HG03565 (cell line): Measurements from ENCODE around the gene GGT6.

Experiments
- ATAC-seq: cut with Tn5 transposase; IDR thresholded peaks from one replicate; pipeline ENCODE4 v1.9.1; 2021; ENCODE audit warnings: mild to moderate bottlenecking, moderate library complexity; ENCODE audit not compliant: unreplicated experiment

The GGT6 gene

DNA sequence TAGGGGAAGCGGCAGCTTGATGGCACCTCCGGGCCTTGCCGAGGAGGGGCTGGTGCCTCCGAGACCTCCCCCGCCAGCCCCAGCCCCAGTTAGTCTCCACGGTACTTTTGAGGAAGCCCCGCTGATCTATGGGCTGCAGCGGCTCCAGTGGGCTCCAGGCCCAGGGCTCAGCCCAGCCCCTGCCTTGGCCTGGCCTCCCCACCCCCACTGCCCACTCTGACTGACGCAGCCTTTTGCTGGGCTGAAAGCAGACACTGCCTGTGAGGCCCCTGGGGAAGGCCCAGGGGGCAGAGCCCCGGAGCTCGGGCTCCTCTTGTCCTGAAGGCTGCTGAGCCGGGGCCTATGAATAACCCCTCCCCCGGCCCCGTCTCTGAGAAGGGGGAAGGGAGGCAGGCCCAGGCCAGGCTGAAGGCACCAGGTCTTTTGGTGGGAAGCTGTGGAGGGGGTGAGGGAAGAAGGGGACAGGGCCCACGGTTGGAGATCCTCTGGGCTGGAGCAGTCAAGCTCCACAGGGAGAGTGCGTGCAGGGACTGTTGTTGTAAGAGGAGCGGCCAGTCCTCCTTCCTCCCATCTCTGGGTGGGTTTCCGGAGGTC is 16.4 kb upstream of the GGT6 start:
- ATAC-seq, result no peak

DNA sequence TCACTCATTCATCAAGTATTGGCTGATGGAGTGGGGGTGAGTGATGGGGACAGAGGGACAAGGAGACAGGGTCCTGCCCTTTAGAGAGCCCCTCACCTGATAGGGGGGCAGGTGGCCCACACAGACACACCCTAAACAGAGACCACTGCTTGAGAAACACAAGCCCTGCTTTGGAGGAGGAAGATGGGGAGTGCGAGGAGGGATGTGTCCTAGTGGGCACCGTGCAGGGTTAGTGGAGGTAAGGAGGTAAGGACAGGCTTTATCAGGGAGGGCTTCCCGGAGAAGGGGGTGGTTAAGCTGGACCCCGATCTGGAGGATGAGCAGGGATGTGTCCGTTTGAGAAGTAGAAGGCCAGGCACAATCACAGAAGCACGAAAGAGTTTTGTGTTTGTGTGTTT is 15.8 kb upstream of the GGT6 start:
- no peak for ATAC-seq

DNA sequence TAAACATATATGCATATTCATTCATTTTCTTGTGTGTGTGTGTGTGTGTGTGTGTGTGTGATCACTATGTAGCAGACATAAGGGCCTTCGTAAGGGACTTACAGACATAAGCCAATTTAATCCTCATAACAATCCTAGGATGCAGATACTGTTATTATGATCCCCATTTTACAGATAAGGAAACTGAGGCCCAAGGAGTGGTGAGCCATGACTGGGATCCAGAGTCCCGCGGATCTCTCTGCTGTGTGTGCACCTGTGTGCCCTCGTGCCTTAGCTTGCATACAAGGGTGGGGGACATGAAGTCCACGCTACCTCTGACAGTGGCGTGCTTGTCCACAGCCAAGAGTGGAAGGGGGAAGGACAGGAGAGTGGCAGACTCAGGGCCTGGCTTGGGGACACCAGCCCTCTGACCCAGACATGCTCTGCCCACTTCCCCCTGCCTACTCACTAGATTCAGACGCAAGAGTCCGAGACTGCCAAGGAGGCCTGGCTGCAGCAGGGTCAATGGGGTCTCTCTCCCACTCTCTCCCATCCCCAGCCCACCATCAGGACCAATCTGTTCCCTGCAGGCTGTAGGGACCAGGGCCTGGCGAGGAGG is 14.2 kb upstream of the GGT6 start:
- no peak for ATAC-seq

DNA sequence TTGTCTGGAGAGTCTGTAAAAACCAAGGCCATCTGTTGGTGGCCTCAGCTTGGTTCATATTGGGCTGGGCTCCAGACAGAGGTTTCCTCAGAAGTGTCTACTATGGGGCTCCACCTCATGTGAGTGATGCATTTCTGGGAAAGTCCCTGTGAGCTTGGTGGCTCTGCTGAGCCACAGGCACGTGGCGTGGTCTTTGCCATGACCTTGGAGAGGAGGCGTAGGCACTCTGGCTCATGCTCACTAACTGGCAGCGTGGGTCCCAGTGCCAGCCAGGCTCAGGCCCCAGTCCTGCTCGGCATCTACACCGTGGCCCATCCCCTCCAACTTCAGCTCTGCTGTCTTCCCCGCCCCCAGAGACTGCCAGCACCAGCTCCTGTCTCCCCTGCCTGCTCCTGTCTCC is 13.3 kb upstream of the GGT6 start:
- ATAC-seq, result peak; percentile 41

DNA sequence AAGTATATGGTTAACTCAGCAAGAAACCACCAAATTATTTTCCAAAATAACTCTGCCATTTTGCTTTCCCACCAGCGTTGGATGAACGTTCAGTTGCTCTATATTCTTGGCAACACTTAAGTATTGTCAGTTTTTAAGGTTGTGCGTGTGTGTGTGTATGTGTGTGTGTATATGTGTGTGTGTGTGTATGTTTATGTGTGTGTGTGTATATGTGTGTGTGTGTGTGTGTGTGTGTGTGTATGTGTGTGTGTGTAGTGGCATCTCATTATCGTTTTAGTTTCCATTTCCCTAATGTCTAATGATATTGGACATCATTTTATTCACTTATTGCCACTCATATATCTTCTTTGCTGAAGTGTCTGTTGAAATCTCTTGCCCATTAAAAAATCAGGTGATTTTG is 12.7 kb upstream of the GGT6 start:
- ATAC-seq, result no peak

DNA sequence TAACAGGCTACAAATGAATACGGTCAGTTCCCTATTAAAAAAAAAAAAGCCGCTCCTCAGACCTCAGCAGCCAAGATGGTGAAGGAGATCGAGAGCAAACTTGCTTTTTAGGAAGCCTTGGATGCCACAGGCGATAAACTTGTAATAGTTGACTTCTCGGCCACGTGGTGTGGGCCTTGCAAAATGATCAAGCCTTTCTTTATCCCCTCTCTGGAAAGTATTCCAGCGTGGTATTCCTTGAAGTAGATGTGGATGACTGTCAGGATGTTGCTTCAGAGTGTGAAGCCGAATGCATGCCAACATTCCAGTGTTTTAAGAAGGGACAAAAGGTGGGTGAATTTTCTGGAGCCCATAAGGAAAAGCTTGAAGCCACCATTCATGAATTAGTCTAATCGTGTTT is 11.8 kb upstream of the GGT6 start:
- no peak for ATAC-seq

DNA sequence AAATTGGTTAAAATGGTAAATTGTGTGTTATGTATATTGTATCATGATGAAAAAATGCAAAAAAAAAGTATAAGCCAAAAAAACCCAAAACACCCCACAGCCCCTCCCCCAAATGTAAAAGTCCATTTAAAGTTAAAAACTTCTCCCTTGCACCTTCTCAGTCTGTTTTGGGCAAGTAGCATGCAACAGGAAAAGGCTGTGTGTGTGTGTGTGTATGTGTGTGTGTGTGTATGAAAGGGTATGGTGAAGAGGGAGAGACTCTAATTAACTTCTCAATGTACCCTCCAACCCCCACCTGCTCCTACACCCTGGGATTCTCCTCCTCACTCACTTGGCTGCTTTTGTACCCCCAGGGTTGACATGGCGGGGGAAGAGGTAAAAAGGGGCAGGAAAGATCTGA is 9.2 kb upstream of the GGT6 start:
- ATAC-seq, result no peak

DNA sequence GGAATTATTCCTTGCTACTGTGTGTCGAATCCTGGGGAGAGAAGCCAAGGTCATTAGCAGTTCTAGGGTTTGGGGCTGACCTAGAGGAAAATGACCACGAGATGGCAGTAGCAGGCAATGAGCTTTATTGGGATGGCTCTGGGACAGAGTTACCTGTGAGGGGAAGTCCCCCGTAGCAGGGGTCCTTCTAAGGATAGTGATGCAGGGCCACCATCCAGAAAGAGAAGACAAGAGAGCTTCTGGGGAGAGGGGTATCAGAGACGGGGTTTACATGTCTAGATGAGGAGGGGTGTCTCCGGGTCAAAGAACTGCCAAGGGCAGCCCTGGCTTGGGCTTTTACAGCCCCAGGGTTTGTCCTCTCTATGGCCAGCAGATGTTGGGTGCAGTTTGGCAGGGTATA is 6.4 kb upstream of the GGT6 start:
- ATAC-seq, result no peak

DNA sequence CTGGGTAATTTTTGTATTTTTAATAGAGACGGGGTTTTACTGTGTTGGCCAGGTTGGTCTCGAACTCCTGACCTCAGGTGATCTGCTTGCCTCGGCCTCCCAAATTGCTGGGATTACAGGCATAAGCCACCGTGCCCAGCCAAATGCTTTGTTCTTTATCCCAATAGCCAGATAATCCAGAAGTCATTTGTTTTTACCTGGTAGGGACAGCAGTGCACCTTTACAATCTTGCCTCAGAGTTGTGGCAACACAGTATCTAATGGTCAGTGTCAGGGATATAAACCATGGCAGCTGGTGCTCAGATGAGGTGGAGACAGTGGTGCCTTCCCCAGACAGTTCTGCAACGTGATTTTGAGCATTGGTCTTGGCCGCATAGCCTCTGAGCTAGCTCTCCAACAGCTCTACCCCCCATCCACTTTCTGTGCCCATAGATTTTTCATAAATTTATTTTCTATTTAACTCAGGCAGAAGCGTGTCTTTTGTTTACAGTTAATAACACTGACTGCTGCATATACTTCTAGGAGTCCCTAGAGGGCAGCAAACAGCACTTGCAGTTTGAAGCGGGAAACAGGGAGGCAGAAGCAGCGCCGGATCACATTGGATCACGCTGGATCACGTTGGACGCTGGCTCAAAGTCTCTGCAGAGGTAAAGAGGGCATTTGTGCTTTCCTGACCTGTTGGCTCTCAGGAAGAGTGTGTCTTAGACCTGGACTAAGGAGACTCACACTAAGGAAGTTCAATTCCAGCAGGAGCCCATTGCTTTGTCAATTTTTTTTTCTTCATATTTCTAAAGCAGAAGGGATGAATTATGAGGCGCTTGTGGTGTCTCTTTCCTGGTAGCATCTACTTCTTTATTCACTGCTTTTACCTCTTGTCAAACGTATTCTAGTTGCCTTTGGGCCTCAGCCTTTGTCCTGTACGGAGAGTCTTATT is 5.1 kb upstream of the GGT6 start:
- no peak for ATAC-seq

DNA sequence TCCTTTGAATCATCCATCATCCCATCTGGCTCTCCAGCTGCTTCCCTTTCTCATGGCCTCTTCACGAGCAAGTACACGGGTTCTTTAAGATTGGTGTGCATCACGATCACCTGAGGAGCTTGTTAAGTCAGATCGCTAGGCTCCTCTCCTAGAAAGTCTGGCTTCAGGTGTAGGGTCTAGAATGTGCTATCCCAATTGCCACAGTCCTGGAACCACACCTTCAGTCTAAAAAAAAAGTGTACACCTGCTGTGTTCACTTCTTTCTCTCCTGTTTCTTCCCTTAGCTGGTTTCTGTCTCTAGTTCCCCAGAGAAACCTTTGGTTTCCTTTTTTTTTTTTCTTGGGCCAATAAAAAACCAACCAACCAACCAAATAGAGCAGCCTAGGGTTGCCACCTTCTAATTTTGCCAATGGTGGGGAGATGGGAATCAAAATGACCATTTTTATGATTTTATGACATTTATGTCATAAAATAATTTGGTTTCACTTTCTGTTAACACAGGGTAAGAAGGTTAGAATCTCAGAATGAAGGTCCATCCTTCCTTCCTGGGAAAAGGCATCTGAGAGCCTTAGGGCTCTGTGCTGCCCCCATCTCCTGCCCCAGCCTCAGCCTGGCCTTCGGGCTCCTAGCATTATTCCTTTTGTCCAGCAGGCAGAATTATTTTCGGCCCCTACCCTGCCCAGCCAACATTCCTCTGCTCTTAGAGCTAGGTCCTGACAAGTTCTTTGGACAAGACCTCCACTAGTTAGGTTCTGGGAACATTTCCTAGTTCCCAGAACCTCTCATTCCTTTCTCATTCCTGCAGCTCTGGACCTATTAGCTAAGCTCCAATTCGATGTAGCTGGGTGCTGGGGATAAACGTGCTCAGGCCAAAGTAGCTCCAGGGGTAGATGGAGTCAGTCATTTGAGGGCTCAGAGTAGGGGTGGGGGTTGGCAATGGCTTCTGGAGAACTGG is 1.9 kb upstream of the GGT6 start:
- no peak for ATAC-seq

DNA sequence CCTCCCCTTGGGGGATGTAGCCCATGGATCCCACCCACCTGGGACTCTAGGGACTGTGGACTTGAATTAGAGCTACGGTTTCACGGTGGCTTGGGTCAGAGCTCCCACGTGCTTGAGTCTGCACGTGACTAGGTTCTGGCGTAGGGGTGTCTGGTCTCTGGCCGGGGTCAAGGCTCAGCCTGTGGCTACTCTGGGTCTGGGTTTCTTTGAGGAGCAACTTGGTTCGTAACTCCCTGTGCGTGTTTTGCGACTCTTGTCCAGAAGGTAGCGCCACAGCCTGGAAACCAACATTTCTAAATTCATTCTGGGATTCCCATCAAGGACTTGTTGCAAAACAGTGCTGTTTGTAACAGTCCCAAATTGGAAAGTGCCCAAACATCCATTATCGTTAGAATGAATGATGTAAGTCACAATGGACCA is 470 bp upstream of the GGT6 start:
- no peak for ATAC-seq

DNA sequence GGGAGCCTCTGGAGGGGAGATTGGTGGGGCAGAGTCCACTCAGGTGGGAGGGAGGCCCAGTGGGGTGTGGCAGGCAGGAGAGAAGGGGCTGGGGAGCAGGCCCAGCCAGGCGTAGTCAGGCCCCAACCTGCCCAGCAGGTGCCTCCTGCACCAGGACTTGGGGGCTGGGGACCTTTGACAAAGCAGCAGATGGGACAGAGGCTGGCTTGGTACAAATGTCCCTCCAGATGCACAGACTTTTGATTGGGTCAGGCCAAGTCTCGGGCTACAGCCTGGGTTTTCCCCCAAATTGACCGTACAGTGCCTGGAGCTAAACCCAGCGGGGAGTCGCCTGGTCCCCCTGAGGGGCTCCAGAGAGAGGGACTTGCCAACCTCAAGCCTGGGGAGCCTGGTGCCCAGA is 411 bp downstream of the GGT6 start:
- ATAC-seq, result no peak

DNA sequence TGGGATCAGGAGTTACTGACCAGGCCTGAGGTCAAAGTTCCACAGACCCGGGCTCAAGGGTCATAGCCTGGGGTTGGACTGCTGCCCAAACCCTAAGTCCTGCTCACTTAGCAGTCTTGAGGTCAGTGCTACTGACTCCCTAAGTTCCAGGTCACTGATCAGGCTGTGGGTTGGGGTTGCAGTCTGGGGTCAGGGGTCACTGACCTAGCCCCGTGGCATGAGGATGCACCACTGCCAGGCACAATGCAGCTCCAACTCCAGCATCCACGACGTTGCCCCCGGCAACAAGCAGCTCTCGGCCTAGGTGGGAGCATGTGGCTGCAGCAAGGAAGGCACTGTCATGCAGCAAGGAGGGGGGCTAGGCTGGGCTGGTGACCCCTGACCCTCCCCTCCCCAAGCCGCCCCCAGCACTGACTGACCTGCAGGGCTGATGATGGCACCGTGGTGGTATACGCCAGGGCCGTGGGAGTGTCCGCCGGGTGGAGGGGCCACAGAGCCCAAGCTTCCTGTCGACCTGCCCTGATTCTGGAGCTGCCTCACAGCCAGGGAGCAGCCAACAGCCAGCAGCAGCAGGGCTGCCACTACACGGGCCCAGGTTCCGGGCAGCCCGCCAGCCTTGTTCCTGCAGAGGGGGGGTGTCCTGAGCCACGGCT is 1.1 kb downstream of the GGT6 start:
- no peak for ATAC-seq

DNA sequence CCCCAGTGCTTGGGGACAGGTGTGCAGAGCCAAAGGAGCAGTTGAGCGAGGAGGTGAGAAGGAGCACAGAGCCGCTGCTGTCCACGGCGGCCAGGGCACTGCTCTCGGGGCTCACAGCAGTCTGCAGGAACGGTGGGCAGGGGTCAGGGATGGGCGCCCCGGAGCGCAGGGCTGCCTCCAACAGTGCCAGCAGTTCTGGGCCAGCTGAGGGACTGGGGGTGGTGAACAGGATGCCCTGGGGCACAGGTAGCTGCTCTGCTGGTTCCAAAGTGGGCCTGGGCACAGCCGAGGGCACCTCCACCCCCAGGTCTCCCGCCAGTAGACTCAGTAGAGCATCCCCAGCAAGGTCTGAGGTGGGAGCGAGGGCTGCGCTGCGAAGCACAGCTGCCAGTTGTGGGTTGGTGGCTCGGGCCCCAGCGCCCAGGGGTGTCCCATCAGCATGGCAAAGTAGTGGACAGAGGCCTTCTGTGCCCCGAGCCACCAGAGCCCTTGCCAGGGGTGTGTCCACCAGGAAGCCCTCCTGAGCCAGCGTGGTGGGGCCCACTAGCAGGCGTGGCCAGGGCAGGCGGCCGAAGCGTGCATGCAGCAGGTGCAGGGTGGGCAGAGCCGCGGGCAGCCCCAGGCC is 1.9 kb downstream of the GGT6 start:
- no peak for ATAC-seq

DNA sequence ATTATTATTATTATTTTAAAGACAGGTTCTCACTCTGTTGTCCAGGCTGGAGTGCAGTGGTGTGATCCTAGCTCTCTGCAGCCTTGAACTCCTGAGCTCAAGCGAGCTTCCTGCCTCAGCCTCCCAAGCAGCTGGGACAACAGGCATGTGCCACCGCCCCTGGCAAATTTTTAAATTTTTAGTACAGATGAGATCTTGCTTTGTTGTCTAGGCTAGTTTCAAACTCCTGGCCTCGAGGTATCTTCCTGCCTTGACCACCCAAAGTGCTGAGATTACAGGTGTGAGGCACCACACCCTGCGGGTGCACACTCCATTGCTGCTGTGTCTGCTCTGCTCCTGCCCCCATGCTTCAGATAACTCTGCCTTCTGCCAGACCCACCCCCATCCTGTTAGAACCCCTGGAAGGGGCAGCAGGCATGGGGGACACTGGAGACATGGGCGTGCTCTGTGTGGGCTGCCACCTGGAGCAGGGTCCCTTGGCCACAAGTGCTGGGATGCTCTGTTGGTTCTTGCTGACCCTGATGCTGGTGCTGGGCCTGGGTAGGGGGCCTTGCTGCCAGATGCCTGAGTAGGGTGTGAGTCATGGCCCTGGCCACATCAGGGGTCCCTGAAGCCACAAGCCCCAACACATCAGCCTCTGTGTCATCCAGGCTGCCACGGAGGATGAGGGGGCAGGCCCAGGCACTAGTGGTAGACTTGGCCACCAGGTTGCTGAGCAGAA is 2.6 kb downstream of the GGT6 start:
- no peak for ATAC-seq

DNA sequence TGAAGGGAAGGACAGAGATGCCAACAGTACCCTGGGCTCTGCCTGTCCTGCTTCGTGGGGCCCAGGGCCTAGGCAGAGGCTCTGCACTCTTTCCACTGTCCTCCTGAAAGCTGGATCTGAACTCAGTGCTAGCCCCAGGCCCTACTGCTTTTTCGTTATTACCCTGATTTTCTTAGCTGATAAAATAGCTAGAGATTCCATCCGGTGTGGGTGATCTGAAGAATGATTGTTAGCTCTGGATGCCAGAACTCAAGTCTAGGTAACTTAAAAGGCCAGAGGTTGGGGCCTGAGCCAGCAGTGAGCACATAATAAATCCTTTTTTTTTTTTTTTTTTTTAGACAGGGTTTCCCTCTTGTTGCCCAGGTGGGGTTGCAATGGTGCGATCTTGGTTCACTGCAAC is 3.4 kb downstream of the GGT6 start:
- ATAC-seq, result no peak

DNA sequence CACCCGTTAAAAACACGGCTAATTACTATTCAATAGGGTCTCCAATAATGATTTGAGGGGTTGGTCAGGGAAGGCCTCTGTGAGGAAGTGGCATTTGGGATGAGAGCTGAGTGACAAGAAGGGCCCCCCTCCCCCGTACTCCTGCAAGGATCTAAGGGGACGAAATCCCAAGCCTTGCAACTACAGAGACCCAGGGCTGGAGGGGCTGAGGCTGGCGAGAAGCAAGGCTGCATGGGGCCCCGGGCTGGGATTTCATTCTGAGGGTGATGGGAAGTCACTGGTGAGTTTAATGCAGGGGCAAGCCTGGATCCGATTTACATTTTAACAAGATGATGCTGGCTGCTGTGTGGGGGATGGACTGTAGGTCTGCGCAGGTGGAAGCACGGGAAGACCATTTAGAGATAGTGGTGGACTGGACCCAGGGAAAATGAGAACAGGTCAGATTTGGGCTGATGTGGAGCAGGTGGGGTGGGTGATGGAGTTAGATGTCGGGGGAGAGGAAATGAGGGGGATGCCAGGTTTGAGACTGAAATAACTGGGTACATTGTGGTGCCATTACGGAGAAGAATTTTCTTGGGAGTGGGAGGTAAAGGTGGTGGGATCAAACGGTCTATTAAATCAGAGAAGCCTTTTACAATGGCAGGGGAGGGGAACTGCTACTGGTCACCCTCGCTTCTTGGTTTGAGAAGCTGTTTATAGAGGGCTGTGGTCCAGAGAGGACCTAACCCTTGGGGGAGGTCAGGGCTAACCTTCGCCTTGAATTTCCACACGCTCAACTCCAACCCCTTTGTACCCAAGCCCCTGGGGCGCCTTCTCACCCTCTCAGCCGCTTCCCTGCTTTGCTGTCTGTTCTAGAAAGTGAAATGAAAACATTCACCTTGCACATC is 4.3 kb downstream of the GGT6 start:
- no peak for ATAC-seq

DNA sequence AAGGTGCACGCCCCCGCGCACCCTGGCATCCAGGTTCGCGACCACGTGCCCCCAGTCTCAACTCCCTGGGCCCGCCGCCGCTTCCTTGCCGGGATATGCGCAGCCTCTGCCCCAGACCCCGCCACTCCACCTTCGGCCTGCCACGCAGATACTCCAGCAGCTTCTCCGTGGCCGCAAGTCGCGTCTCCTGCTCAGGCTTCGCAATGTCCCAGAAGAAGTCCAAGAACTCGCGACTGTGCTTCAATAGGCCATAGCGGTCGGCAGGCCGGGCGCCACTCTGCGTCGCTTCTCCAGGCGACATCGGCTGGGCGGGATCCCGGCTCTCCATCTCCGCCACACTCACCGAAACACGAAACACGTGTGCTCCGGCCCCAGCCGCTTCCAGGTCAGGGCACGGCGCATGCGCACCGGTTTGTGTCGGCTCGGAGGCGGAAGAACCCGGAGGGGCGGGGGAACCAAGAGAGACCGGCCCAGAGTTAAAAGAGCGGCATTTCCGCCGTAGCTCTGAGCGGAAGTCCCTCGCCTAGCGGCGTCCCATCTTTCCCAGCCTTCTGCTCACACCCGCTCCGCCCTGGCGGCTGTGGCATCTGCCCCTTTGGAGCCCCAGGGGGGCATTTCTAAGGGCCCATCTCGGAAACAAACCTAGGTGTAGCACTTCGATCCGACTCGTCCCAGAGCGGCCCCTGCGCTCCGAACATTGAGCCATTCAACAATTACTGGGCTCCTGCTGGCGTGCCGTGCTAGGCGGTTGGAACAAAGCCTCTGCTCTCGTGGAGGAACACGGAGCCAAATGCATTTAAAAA is 5.2 kb downstream of the GGT6 start, which contains the start of gene MYBBP1A:
Gene MYBBP1A (minus strand): TSS at position 388 of the 803 bp plus-strand sequence. CDS start 60 bp downstream, at position 328.
- ATAC-seq, result peak; percentile 82
